Heart left ventricle (tissue), 16 donors: ENCODE data around the gene STK24. TPM values are rescaled to one million over a fixed set of nuclear protein-coding genes. Genes with fewer than 3 reads are reported as not detected.

Experiments
- ATAC-seq, 4 donors: fragments of 200-7000 bp; cut with Tn5 transposase; one replicate each; pipeline ENCODE4 v1.9.1; 2020 to 2022; ENCODE audit warnings: moderate library complexity in 4 of 4, mild to moderate bottlenecking in 3 of 4, moderate number of reproducible peaks in 1 of 4
- DNase-seq, 5 donors: peaks; one replicate each; pipeline ENCODE4 v3.0.0-alpha.2; 2020
- H3K27ac ChIP-seq, 12 donors: fragments of 200-600 bp; sonication (generic) in 4 of 12; one replicate each; pipeline versions ENCODE4 v1.5.0 to v1.8.0; 2016 to 2022; ENCODE audit warnings: mild to moderate bottlenecking in 2 of 12
- H3K27me3 ChIP-seq, 9 donors: fragments of 200-600 bp; sonication (generic) in 2 of 9; one replicate each; pipeline versions ENCODE4 v1.5.1 to v1.8.0; 2016 to 2022; ENCODE audit warnings: mild to moderate bottlenecking in 3 of 9
- H3K36me3 ChIP-seq, 9 donors: fragments of 200-600 bp; sonication (generic) in 2 of 9; one replicate each; pipeline versions ENCODE4 v1.5.0 to v1.8.0; 2018 to 2022; ENCODE audit warnings: mild to moderate bottlenecking in 2 of 9
- H3K4me1 ChIP-seq, 12 donors: fragments of 200-600 bp; sonication (generic) in 4 of 12; one replicate each; pipeline versions ENCODE4 v1.5.0 to v1.8.0; 2016 to 2022; ENCODE audit warnings: mild to moderate bottlenecking in 3 of 12
- H3K4me3 ChIP-seq, 12 donors: fragments of 200-600 bp; sonication (generic) in 4 of 12; one replicate each; pipeline versions ENCODE4 v1.5.0 to v1.8.0; 2017 to 2022; ENCODE audit warnings: mild to moderate bottlenecking in 9 of 12, moderate library complexity in 4 of 12
- H3K9me3 ChIP-seq, 12 donors: fragments of 200-600 bp; sonication (generic) in 4 of 12; one replicate each; pipeline versions ENCODE4 v1.5.0 to v1.8.0; 2016 to 2022; ENCODE audit warnings: mild to moderate bottlenecking in 1 of 12
- POLR2A ChIP-seq, 2 donors: fragments of 450-650 bp; IDR thresholded peaks; one replicate each; pipeline ENCODE4 v1.6.1; 2017; ENCODE audit warnings: antibody characterized with exemption in 2 of 2, mild to moderate bottlenecking in 2 of 2, moderate library complexity in 2 of 2
- WGBS, 4 donors: extraction: QIAGEN DNeasy Blood & Tissue Kit in 2 of 4; methylation state at CpG; one replicate each; pipeline versions ENCODE4 v1.1.5 to v1.1.7; 2013 to 2018; 5-methylcytosine and 5-hydroxymethylcytosine counted together
- intact Hi-C, 10 donors: fragments of 100-400 bp; cut with DNase I; formaldehyde crosslinking; loops; one replicate each; pipeline versions ENCODE4 v1.11.1 to v1.14.2; 2022
- polyA plus RNA-seq, 2 donors: library from polyadenylated mRNA; stranded (reverse); fragments of 200-250 nt; gene quantifications; one replicate each; pipeline ENCODE4 v1.2.3, GENCODE V29; 2013
- total RNA-seq, 9 donors: library from RNA; depleted of rRNA in 2 of 9; stranded (reverse); fragments of >200 nt in 2 of 9; fragmentation: NEBNext Ultra II Directional in 3 of 9; extraction: Animal tissue kit (Norgen Biotek cat#: 25700) in 3 of 9; gene quantifications; one replicate each; pipeline versions ENCODE4 v1.1.0 to v1.2.4, GENCODE V29; 2016 to 2023
- TF ChIP-seq, protein P1 (sequence below), 12 donors: fragments of 200-600 bp; sonication (generic) in 4 of 12; IDR thresholded peaks; one replicate each; pipeline versions ENCODE4 v1.5.0 to v1.8.0; 2018 to 2022; ENCODE audit warnings: antibody characterized with exemption in 12 of 12, mild to moderate bottlenecking in 5 of 12
- donor health status: ischemic (EF 13 %, LVEDD 7.1; RV severe dilation, severe dysfunction).
- donor health status: healthy with polysubstance abuse.
- donor health status: DM: no; HTN: yes; CAD: no.
- donor health status: DM: no; HTN: no; CAD: no.
- donor health status: ischemic (EF 25% LVEDD 6.9; RV normal size, moderate dysfunction).
- donor health status: ischemic (EF 25% LVEDD 5.7; RV mildly dilated, moderate dysfunction).
- donor health status: healthy.
- donor health status: DM: yes; HTN: yes; CAD: no.
- donor health status: ischemic (EF 35%, LVEDD 5.7; RV mildly dilated, moderate dysfunction).
- donor health status: nonischemic (EF 11% LVEDD 7.7; RV severe dilation, severe dysfunction).
- donor health status: DM: yes; HTN: yes; CAD: no.
- donor health status: PGD.
- donor health status: ischemic (EF 29% LVEDD 5.4; RV normal size, mild dysfunction).
- donor health status: nonischemic (EF 23%, LVEDD 6.1; RV moderate dilation, normal function).

STK24 gene
- total and polyA plus RNA-seq, 11 donors: 26.6 to 82.6 (median 59.6) TPM

DNA sequence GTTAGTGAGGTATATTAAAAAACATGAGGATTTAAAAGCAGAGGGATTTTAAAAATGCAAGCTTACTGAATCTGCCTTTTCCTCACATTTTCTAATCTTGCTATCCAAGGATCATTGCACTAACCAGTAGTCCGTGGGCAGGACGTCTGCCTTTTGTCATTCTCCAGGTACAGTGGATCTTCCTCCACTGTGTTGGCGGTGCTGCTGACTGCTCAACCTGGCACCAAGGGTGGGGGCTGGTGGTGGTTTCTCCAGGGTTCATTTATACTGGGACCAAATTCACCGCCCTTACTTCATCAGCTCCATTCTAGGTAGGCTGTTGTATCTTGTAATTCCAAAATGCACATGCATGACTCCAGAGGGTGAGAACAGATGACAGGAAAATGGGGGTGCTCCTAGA is 169.3 kb downstream of the STK24 start:
- intact Hi-C loops: loop anchor here in 1 of 10 donors (10.0 kb wide), 1 partner anchor 263 kb away; the partner anchor contains the start of gene FARP1
- DNase-seq (no peak), ATAC-seq (no peak)
- no peak overlapping the region for H3K27ac ChIP-seq
- no peaks in the 10 kb centered on the region for H3K9me3 ChIP-seq
- no peak overlapping the region for H3K4me3 ChIP-seq
- H3K27me3 ChIP-seq: no peaks in the 10 kb centered on the region
- WGBS, 4 donors: 94 to 98% (median 96%) methylated on average over 4 of the region's 4 CpGs
- no peaks in the 10 kb centered on the region for H3K4me1 ChIP-seq
- TF ChIP-seq, protein P1, sequence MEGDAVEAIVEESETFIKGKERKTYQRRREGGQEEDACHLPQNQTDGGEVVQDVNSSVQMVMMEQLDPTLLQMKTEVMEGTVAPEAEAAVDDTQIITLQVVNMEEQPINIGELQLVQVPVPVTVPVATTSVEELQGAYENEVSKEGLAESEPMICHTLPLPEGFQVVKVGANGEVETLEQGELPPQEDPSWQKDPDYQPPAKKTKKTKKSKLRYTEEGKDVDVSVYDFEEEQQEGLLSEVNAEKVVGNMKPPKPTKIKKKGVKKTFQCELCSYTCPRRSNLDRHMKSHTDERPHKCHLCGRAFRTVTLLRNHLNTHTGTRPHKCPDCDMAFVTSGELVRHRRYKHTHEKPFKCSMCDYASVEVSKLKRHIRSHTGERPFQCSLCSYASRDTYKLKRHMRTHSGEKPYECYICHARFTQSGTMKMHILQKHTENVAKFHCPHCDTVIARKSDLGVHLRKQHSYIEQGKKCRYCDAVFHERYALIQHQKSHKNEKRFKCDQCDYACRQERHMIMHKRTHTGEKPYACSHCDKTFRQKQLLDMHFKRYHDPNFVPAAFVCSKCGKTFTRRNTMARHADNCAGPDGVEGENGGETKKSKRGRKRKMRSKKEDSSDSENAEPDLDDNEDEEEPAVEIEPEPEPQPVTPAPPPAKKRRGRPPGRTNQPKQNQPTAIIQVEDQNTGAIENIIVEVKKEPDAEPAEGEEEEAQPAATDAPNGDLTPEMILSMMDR (IDR thresholded peaks at IDR 0.05): no peak
- no peak for TF ChIP-seq POLR2A (IDR thresholded peaks at IDR 0.05)
- H3K36me3 ChIP-seq: peaks cover 0 to 33% (median 4%) of the 10 kb centered on the region in 9 donors

DNA sequence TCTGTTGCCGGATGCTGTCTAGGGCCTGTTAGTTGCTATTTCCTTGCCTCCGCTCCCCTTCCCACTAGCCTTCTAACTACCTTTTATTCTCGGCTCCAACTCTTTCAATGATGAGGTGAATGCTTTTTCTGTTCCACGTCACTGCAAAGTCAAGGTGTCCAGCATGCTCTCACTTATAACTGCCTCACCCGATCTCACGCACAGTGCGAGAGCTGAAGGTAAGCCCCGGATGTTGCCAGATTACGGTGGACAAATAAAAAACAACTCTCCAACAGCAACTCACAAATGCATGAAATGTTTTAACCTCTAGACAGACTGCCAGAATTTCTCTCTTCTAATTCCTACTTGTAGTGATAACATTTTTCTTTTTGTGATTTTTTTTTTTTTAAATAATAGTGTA is 169.9 kb downstream of the STK24 start:
- Histone ChIP-seq H3K4me1 (no peaks in the 10 kb centered on the region), H3K27ac (no peak overlapping the region), H3K27me3 (no peaks in the 10 kb centered on the region), H3K36me3 (peaks cover 0 to 29% (median 4%) of the 10 kb centered on the region in 9 donors), H3K4me3 (no peak overlapping the region), H3K9me3 (no peaks in the 10 kb centered on the region)
- WGBS, 4 donors: 95 to 98% (median 97%) methylated on average over 9 of the region's 9 CpGs
- DNase-seq: no peak
- intact Hi-C loops: loop anchor here in 1 of 10 donors (10.0 kb wide), 1 partner anchor 262 kb away; the partner anchor contains the start of gene FARP1
- no peak for TF ChIP-seq POLR2A (IDR thresholded peaks at IDR 0.05)
- TF ChIP-seq, protein P1 (IDR thresholded peaks at IDR 0.05): no peak
- no peak for ATAC-seq

DNA sequence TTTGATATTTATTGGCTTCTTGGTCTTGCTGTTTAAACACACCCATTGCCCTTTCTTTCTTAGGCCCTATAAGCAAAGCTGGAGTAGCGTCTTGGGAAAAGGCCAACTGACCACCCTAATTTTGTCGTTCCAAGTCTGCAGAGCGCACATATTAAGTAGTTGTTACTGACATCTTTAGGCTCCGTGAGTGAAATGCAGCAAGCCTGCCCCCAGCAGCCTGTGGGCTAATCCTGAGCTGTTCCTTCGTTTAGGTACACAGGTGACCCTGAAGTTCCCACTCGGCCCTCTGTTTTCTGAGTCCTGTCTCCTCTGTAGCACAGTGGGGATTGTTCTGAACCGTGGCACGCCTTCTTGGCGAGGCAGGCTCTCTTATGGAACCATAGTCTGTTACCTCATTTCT is 170.5 kb downstream of the STK24 start:
- WGBS, 4 donors: 87 to 98% (median 92%) methylated on average over 9 of the region's 9 CpGs
- intact Hi-C loops: loop anchor here in 1 of 10 donors (10.0 kb wide), 1 partner anchor 262 kb away; the partner anchor contains the start of gene FARP1
- no peaks in the 10 kb centered on the region for H3K4me1 ChIP-seq
- ATAC-seq: no peak
- no peak for TF ChIP-seq POLR2A (IDR thresholded peaks at IDR 0.05)
- TF ChIP-seq, protein P1 (IDR thresholded peaks at IDR 0.05): no peak
- H3K36me3 ChIP-seq: peaks cover 0 to 26% (median 0%) of the 10 kb centered on the region in 9 donors
- no peak for DNase-seq
- H3K27ac ChIP-seq: no peak overlapping the region
- no peak overlapping the region for H3K4me3 ChIP-seq
- no peaks in the 10 kb centered on the region for H3K9me3 ChIP-seq
- H3K27me3 ChIP-seq: no peaks in the 10 kb centered on the region

DNA sequence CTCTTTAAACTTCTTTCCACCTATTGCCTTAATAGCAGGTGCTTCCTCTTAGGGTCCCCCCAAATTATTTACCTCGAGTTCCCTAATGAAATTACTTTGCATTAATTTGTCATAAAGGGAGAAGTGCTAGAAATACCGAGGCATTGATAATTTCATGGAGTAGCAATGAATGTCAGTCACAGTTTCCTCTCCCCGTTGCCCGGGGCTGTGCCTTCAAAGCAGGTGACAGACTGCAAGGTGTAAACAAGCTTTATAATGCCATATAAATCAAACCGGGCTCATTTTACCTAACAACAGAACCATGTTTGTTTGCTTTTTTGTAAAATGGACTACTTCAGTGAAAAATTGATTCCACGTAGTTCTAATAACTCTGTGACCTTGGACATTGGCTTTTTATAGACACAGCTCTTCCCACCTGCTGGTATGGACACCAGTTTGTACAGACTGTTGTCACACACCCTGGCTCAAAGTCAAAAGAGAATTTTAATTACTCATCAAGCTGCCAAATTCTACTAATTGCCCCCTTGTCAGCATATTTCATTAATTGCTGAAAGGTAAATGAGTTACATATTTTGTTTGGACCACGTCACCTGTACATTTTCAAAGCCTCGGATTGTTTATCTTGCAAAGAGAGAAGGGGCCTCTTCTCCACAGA is 171.1 kb downstream of the STK24 start:
- Histone ChIP-seq H3K4me3 (no peak overlapping the region), H3K4me1 (no peaks in the 10 kb centered on the region), H3K27me3 (no peaks in the 10 kb centered on the region), H3K9me3 (no peaks in the 10 kb centered on the region), H3K36me3 (peaks cover 0 to 22% (median 0%) of the 10 kb centered on the region in 9 donors), H3K27ac (no peak overlapping the region)
- DNase-seq (no peak), ATAC-seq (no peak)
- WGBS, 4 donors: 85 to 92% (median 88%) methylated on average over 8 of the region's 8 CpGs
- intact Hi-C loops: loop anchor here in 1 of 10 donors (10.0 kb wide), 1 partner anchor 261 kb away; the partner anchor contains the start of gene FARP1
- TF ChIP-seq, protein P1 (IDR thresholded peaks at IDR 0.05): no peak
- TF ChIP-seq POLR2A (IDR thresholded peaks at IDR 0.05): no peak
